MCF 10A (cell line): ENCODE data around the gene FHL1. TPM values are rescaled to one million over a fixed set of nuclear protein-coding genes. Genes with fewer than 3 reads are reported as not detected.

Experiments used
- BruUV-seq: library from RNA; stranded (reverse); fragments of 400-500 nt; replicated peaks from 2 replicates; lab custom pipeline; 2021; lab: Mats Ljungman, UMichigan
- CTCF ChIA-PET: fragments of 300-600 bp; sonication (Branson Sonifier 250); formaldehyde crosslinking; extraction: SDS; loops from one replicate; lab custom pipeline; 2021; ENCODE audit warnings: antibody characterized with exemption, inconsistent platforms; lab: Yijun Ruan, JAX
- POLR2A ChIA-PET: fragments of 300-600, 350-650 bp; sonication (Branson Sonifier 250); formaldehyde crosslinking; extraction: SDS; loops from one replicate; lab custom pipeline; 2020; ENCODE audit warnings: antibody characterized with exemption, inconsistent platforms; lab: Yijun Ruan, JAX
- DNase-seq: peaks from one replicate; pipeline ENCODE4 v3.0.0-alpha.2; 2018; ENCODE audit not compliant: unreplicated experiment
- H3K27ac Mint-ChIP-seq: one replicate; pipeline ENCODE4 v1.8.0; 2022; ENCODE audit warnings: mild to moderate bottlenecking, low read depth, mixed read lengths; ENCODE audit not compliant: unreplicated experiment
- H3K27me3 Mint-ChIP-seq: one replicate; pipeline ENCODE4 v1.8.0; 2022; ENCODE audit warnings: mixed read lengths; ENCODE audit not compliant: insufficient read depth, unreplicated experiment
- H3K36me3 Mint-ChIP-seq: one replicate; pipeline ENCODE4 v1.8.0; 2022; ENCODE audit warnings: mild to moderate bottlenecking, moderate library complexity, mixed read lengths; ENCODE audit not compliant: insufficient read depth, unreplicated experiment
- H3K4me1 Mint-ChIP-seq: one replicate; pipeline ENCODE4 v1.8.0; 2022; ENCODE audit warnings: mixed read lengths; ENCODE audit not compliant: insufficient read depth, unreplicated experiment
- H3K4me3 Mint-ChIP-seq: one replicate; pipeline ENCODE4 v1.8.0; 2022; ENCODE audit warnings: mild to moderate bottlenecking, moderate library complexity, mixed read lengths; ENCODE audit not compliant: unreplicated experiment
- H3K9me3 Mint-ChIP-seq: one replicate; pipeline ENCODE4 v1.8.0; 2022; ENCODE audit warnings: mixed read lengths; ENCODE audit not compliant: unreplicated experiment
- CTCF ChIP-seq: fragments of 200-600 bp; IDR thresholded peaks from one replicate; pipeline ENCODE4 v1.8.0; 2022; ENCODE audit warnings: antibody characterized with exemption, mild to moderate bottlenecking; ENCODE audit not compliant: unreplicated experiment
- intact Hi-C: fragments of 100-400 bp; cut with micrococcal nuclease; formaldehyde crosslinking; loops from 2 replicates; pipeline ENCODE4 v1.14.1; 2022
- total RNA-seq: library from RNA; stranded (reverse); gene quantifications from 2 replicates; pipeline ENCODE4 v1.2.3, GENCODE V29; 2022

FHL1 gene
- total RNA-seq, 1 experiment from 2014 or later: 16.6 TPM

GRCh38 chrX:136183172-136183571, 35.8 kb downstream of the FHL1 start:
- Mint-ChIP-seq H3K4me3 (no peak overlapping the region), H3K36me3 (no peaks in the 10 kb centered on the region), H3K27me3 (peaks cover 49% of the 10 kb centered on the region), H3K9me3 (no peaks in the 10 kb centered on the region), H3K27ac (no peak overlapping the region), H3K4me1 (peaks cover 5% of the 10 kb centered on the region)
- no peak for DNase-seq
- no peak for TF ChIP-seq CTCF
- intact Hi-C loops: no loop called here
- ChIA-PET CTCF (no interaction called here), POLR2A (no interaction called here)
- BruUV-seq: no TSS peak

- no peaks in the 10 kb centered on the region for H3K36me3 Mint-ChIP-seq
- DNase-seq: no peak
- BruUV-seq: no TSS peak
- H3K4me3 Mint-ChIP-seq: no peak overlapping the region
- ChIA-PET CTCF (no interaction called here), POLR2A (interaction anchor here (1.1 kb wide), 1 partner anchor 16 kb away, joined by 3 read pairs; no protein-coding TSS in a partner anchor)
- H3K9me3 Mint-ChIP-seq: no peaks in the 10 kb centered on the region
- TF ChIP-seq CTCF: no peak
- H3K27ac Mint-ChIP-seq: peak overlapping the region; percentile 53
- H3K4me1 Mint-ChIP-seq: peaks cover 5% of the 10 kb centered on the region
- H3K27me3 Mint-ChIP-seq: peaks cover 49% of the 10 kb centered on the region
- intact Hi-C loops: no loop called here
Measured at GRCh38 chrX:136183917-136184316, 36.6 kb downstream of the FHL1 start.

GRCh38 chrX:136185401-136186022, 38.2 kb downstream of the FHL1 start:
- DNase-seq: peak; percentile 46
- POLR2A ChIA-PET: no interaction called here
- no peak for TF ChIP-seq CTCF
- H3K36me3 Mint-ChIP-seq: peaks cover 6% of the 10 kb centered on the region
- BruUV-seq: no TSS peak
- intact Hi-C loops: no loop called here
- peaks cover 5% of the 10 kb centered on the region for H3K4me1 Mint-ChIP-seq
- CTCF ChIA-PET: interaction anchor here (0.7 kb wide), 1 partner anchor 48 kb away, joined by 3 read pairs; no protein-coding TSS in a partner anchor
- peak overlapping the region; percentile 31 for H3K27ac Mint-ChIP-seq
- no peaks in the 10 kb centered on the region for H3K9me3 Mint-ChIP-seq
- no peak overlapping the region for H3K4me3 Mint-ChIP-seq
- peaks cover 45% of the 10 kb centered on the region for H3K27me3 Mint-ChIP-seq

- peak overlapping the region; percentile 31 for H3K27ac Mint-ChIP-seq
- TF ChIP-seq CTCF: no peak
- intact Hi-C loops: no loop called here
- CTCF ChIA-PET: interaction anchor here (0.7 to 1.2 kb wide), 2 partner anchors 47 to 157 kb away, joined by 3 read pairs; no protein-coding TSS in a partner anchor
- H3K4me3 Mint-ChIP-seq: no peak overlapping the region
- H3K36me3 Mint-ChIP-seq: peaks cover 6% of the 10 kb centered on the region
- POLR2A ChIA-PET: no interaction called here
- peaks cover 6% of the 10 kb centered on the region for H3K4me1 Mint-ChIP-seq
- DNase-seq: no peak
- H3K9me3 Mint-ChIP-seq: no peaks in the 10 kb centered on the region
- peaks cover 43% of the 10 kb centered on the region for H3K27me3 Mint-ChIP-seq
- no TSS peak for BruUV-seq
Measured at GRCh38 chrX:136186023-136186413, 38.7 kb downstream of the FHL1 start.
